ENCODE measurements around the gene GYG1. TPM values are rescaled to one million over a fixed set of nuclear protein-coding genes. Genes with fewer than 3 reads are reported as not detected.

GYG1 gene
- total and polyA plus RNA-seq, 2 experiments from 2014 or later: 33.2 to 40.9 TPM

GRCh38 chr3:149007567-149008257 lies 16.4 kb downstream of the GYG1 start (continued):
- TF ChIP-seq CTCF (conservative IDR thresholded peaks at IDR 0.05; ENCODE audit: low read depth in 2 of 2): no peak
- TF ChIP-seq JUNB (IDR thresholded peaks at IDR 0.05; ENCODE audit: unreplicated experiment): no peak
- TF ChIP-seq CREB1 (CRISPR knock-in tag; IDR thresholded peaks at IDR 0.05; ENCODE audit: low read depth): no peak
- no peak for TF ChIP-seq EZH2phosphoT487 (IDR thresholded peaks at IDR 0.05; ENCODE audit: unreplicated experiment)
- TF ChIP-seq STAT1 (IDR thresholded peaks at IDR 0.05; ENCODE audit: unreplicated experiment): no peak

DNA sequence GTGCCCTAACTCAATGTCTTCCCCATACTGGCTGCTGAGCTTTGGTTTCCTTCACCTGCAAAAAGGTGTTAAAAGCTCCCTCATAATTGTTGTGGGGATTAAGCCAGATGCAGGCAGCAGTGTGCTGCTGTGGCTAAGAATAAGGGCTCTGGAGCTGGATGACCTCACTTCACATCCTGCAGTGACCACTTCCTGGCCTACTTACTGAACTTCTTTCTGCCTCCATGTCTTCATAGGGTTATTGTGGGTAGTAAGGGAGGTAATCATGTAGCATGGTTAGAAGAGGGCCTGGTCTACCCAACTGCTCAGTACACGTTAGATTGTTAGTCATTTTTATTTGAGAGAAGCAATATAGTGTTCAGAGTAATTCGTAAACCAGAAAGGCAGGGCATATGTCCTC lies 18.4 kb downstream of the GYG1 start:
- Histone ChIP-seq H3K27me3 (ENCODE audit: insufficient read depth) (no peaks in the 10 kb centered on the region), H2AFZ (no peak overlapping the region), H3K9me2 (ENCODE audit: insufficient read depth) (no peaks in the 10 kb centered on the region), H3K27ac (ENCODE audit: low read depth) (no peak overlapping the region), H3K4me3 (no peak overlapping the region), H3K4me1 (ENCODE audit: insufficient read depth) (peaks cover 9% of the 10 kb centered on the region), H3K4me2 (no peak overlapping the region), H3K36me3 (ENCODE audit: insufficient read depth) (peaks cover 14% of the 10 kb centered on the region; the same call in 1 of the 2 replicates), H3K79me2 (replicated peaks; ENCODE audit: insufficient read depth) (no peaks in the 10 kb centered on the region), H4K20me1 (replicated peaks; ENCODE audit: insufficient read depth) (no peaks in the 10 kb centered on the region), H3F3A (replicated peaks; ENCODE audit: low read depth) (no peaks in the 10 kb centered on the region)
- TF ChIP-seq REST (IDR thresholded peaks at IDR 0.05; ENCODE audit: unreplicated experiment) (no peak), POLR2AphosphoS5 (IDR thresholded peaks at IDR 0.05; ENCODE audit: low read depth) (no peak)
- Mint-ChIP-seq H3K4me1 (peaks cover 10% of the 10 kb centered on the region; the same call in 2 of the 3 replicates), H3K36me3 (ENCODE audit: low read depth) (peaks cover 41% of the 10 kb centered on the region), H3K27me3 (ENCODE audit: insufficient read depth, low read depth, poor library complexity) (no peaks in the 10 kb centered on the region), H3K4me3 (no peak overlapping the region), H3K27ac (no peak overlapping the region), H3K9me3 (no peaks in the 10 kb centered on the region)
- ATAC-seq: no peak
- DNase-seq (ENCODE audit: low spot score): no peak

GRCh38 chr3:149010504-149010951 lies 19.2 kb downstream of the GYG1 start:
- no peaks in the 10 kb centered on the region for H3K27me3 ChIP-seq (ENCODE audit: insufficient read depth)
- no peak overlapping the region for H3K4me3 Mint-ChIP-seq
- H2AFZ ChIP-seq: no peak overlapping the region
- H4K20me1 ChIP-seq (replicated peaks; ENCODE audit: insufficient read depth): no peaks in the 10 kb centered on the region
- peak overlapping the region; percentile 35; the same call in 1 of the 2 replicates for H3K27ac Mint-ChIP-seq
- no peaks in the 10 kb centered on the region for H3F3A ChIP-seq (replicated peaks; ENCODE audit: low read depth)
- ATAC-seq (no peak), DNase-seq (ENCODE audit: low spot score) (no peak)
- no peak overlapping the region for H3K4me3 ChIP-seq
- no peaks in the 10 kb centered on the region for H3K79me2 ChIP-seq (replicated peaks; ENCODE audit: insufficient read depth)
- H3K4me2 ChIP-seq: no peak overlapping the region
- peaks cover 1% of the 10 kb centered on the region for H3K4me1 ChIP-seq (ENCODE audit: insufficient read depth)
- peaks cover 11% of the 10 kb centered on the region for H3K4me1 Mint-ChIP-seq
- no peaks in the 10 kb centered on the region for H3K27me3 Mint-ChIP-seq (ENCODE audit: insufficient read depth, low read depth, poor library complexity)
- peaks cover 49% of the 10 kb centered on the region for H3K36me3 Mint-ChIP-seq (ENCODE audit: low read depth)
- no peaks in the 10 kb centered on the region for H3K9me3 Mint-ChIP-seq
- H3K27ac ChIP-seq (ENCODE audit: low read depth): no peak overlapping the region; the same call in 1 of the 2 replicates
- peaks cover 16% of the 10 kb centered on the region for H3K36me3 ChIP-seq (ENCODE audit: insufficient read depth)
- no peaks in the 10 kb centered on the region for H3K9me2 ChIP-seq (ENCODE audit: insufficient read depth)
- TF ChIP-seq REST (IDR thresholded peaks at IDR 0.05; ENCODE audit: unreplicated experiment) (no peak), POLR2AphosphoS5 (IDR thresholded peaks at IDR 0.05; ENCODE audit: low read depth) (no peak), EZH2phosphoT487 (IDR thresholded peaks at IDR 0.05; ENCODE audit: unreplicated experiment) (no peak), EZH2 (IDR thresholded peaks at IDR 0.05; ENCODE audit: low read depth, unreplicated experiment) (no peak), CTCF (conservative IDR thresholded peaks at IDR 0.05; ENCODE audit: low read depth in 2 of 2) (no peak), CREB1 (CRISPR knock-in tag; IDR thresholded peaks at IDR 0.05; ENCODE audit: low read depth) (no peak), NANOG (IDR thresholded peaks at IDR 0.05; ENCODE audit: borderline replicate concordance) (no peak), ZNF331 (CRISPR knock-in tag; IDR thresholded peaks at IDR 0.05; ENCODE audit: low read depth) (no peak)
